ENCODE results near the gene MACROD2. TPM values are rescaled to one million over a fixed set of nuclear protein-coding genes. Genes with fewer than 3 reads are reported as not detected.

MACROD2 gene
- total RNA-seq, 5 donors from 2014 or later (not counting 1 experiment from before 2014, with no cell fraction given) = 0.23 to 1.3 (median 0.51) TPM; not detected in 2

DNA sequence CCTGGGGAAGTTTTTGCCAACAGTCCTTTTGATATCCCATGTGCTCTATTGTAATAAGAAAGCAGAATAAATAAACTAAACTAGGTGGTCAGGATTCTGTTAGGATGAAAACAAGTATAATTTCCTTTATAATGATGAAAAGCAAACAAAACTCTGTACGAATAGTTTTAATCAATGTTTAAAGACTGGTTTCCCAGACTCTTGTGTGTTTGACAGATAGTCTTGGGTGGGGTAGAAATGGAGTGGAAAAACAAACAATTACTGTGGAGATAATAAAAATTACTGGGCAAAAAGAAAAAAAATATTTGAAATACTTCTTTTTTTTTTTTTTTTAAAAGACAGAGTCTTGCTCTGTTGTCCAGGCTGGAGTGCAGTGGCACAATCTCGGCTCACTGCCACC lies 494.2 kb downstream of the MACROD2 start:
- H3K36me3 Mint-ChIP-seq = no peaks in the 10 kb centered on the region
- H3K4me1 ChIP-seq (ENCODE audit: control insufficient read depth in 1 of 2, extremely low read depth in 1 of 2, insufficient read depth in 2 of 2, low read length in 2 of 2) = no peaks in the 10 kb centered on the region
- no CpG with 5 or more reads among the region's 2 CpGs for WGBS (ENCODE audit: insufficient coverage)
- H3K27ac ChIP-seq (ENCODE audit: low read length) = no peak overlapping the region
- H3K36me3 ChIP-seq (ENCODE audit: control insufficient read depth in 2 of 2, extremely low read depth in 1 of 2, insufficient read depth in 1 of 2, low read length in 1 of 2) = no peaks in the 10 kb centered on the region
- no peaks in the 10 kb centered on the region for H3K27me3 ChIP-seq (replicated peaks in 1 of 2; ENCODE audit: control insufficient read depth in 2 of 2, extremely low read depth in 1 of 2, insufficient read depth in 2 of 2, low read length in 1 of 2)
- no peak overlapping the region for H3K27ac Mint-ChIP-seq
- no peaks in the 10 kb centered on the region for H3K4me1 Mint-ChIP-seq
- ChIA-PET POLR2A (no interaction called here), CTCF (no interaction called here)
- no peak for DNase-seq
- H3K27me3 Mint-ChIP-seq = no peaks in the 10 kb centered on the region
- ATAC-seq (replicated peaks in 1 of 4) = no peak
- no peak overlapping the region for H3K4me3 Mint-ChIP-seq
- no peaks in the 10 kb centered on the region for H3K9me3 ChIP-seq
- H3K4me3 ChIP-seq (ENCODE audit: control insufficient read depth in 1 of 2, extremely low read depth in 1 of 2, low read length in 1 of 2) = no peak overlapping the region
- H3K9me3 Mint-ChIP-seq = peaks cover 7 to 21% (median 9%) of the 10 kb centered on the region in 3 donors

DNA sequence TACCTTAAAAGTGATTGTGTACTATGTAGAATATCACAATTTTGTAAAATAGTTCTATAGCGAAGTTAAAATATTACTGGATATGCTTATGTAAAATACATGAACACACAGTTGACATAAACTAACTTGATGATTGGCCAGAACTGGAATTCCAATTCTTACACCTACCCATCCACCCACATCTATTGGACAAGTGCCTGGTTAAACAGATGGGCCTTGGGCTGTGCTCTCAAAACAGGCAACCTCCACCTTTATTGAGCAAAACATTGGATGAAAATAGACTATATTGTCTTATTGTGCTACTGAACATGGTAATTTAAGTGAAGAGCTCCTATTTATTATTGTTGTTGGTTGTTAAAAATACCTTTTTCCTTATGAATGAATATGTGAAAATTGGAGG lies 496.1 kb downstream of the MACROD2 start:
- Histone ChIP-seq H3K27me3 (replicated peaks in 1 of 2; ENCODE audit: control insufficient read depth in 2 of 2, extremely low read depth in 1 of 2, insufficient read depth in 2 of 2, low read length in 1 of 2) (no peaks in the 10 kb centered on the region), H3K4me1 (ENCODE audit: control insufficient read depth in 1 of 2, extremely low read depth in 1 of 2, insufficient read depth in 2 of 2, low read length in 2 of 2) (no peaks in the 10 kb centered on the region), H3K9me3 (no peaks in the 10 kb centered on the region), H3K36me3 (ENCODE audit: control insufficient read depth in 2 of 2, extremely low read depth in 1 of 2, insufficient read depth in 1 of 2, low read length in 1 of 2) (no peaks in the 10 kb centered on the region), H3K4me3 (ENCODE audit: control insufficient read depth in 1 of 2, extremely low read depth in 1 of 2, low read length in 1 of 2) (no peak overlapping the region), H3K27ac (ENCODE audit: low read length) (no peak overlapping the region)
- ChIA-PET CTCF (no interaction called here), POLR2A (no interaction called here)
- H3K36me3 Mint-ChIP-seq = no peaks in the 10 kb centered on the region
- no peak overlapping the region for H3K4me3 Mint-ChIP-seq
- H3K4me1 Mint-ChIP-seq = no peaks in the 10 kb centered on the region
- DNase-seq = no peak
- H3K27ac Mint-ChIP-seq = no peak overlapping the region
- no peaks in the 10 kb centered on the region for H3K27me3 Mint-ChIP-seq
- WGBS (ENCODE audit: insufficient coverage) = no CpG with 5 or more reads among the region's 1 CpG
- ATAC-seq (replicated peaks in 1 of 4) = no peak
- H3K9me3 Mint-ChIP-seq = peaks cover 0 to 14% (median 6%) of the 10 kb centered on the region in 3 donors

- Histone ChIP-seq H3K36me3 (ENCODE audit: control insufficient read depth in 2 of 2, extremely low read depth in 1 of 2, insufficient read depth in 1 of 2, low read length in 1 of 2) (no peaks in the 10 kb centered on the region), H3K9me3 (no peaks in the 10 kb centered on the region), H3K27me3 (replicated peaks in 1 of 2; ENCODE audit: control insufficient read depth in 2 of 2, extremely low read depth in 1 of 2, insufficient read depth in 2 of 2, low read length in 1 of 2) (no peaks in the 10 kb centered on the region), H3K4me1 (ENCODE audit: control insufficient read depth in 1 of 2, extremely low read depth in 1 of 2, insufficient read depth in 2 of 2, low read length in 2 of 2) (no peaks in the 10 kb centered on the region), H3K4me3 (ENCODE audit: control insufficient read depth in 1 of 2, extremely low read depth in 1 of 2, low read length in 1 of 2) (no peak overlapping the region), H3K27ac (ENCODE audit: low read length) (no peak overlapping the region)
- Mint-ChIP-seq H3K9me3 (peaks cover 0 to 17% (median 7%) of the 10 kb centered on the region in 3 donors), H3K4me3 (no peak overlapping the region), H3K27me3 (no peaks in the 10 kb centered on the region), H3K4me1 (no peaks in the 10 kb centered on the region), H3K27ac (no peak overlapping the region), H3K36me3 (no peaks in the 10 kb centered on the region)
- ATAC-seq (replicated peaks in 1 of 4) (no peak), DNase-seq (no peak)
- POLR2A ChIA-PET = no interaction called here
- CTCF ChIA-PET = no interaction called here
- no CpG with 5 or more reads among the region's 1 CpG for WGBS (ENCODE audit: insufficient coverage)
These were observed 498.1 kb downstream of the MACROD2 start for GRCh38 chr20:14493408-14493807.

DNA sequence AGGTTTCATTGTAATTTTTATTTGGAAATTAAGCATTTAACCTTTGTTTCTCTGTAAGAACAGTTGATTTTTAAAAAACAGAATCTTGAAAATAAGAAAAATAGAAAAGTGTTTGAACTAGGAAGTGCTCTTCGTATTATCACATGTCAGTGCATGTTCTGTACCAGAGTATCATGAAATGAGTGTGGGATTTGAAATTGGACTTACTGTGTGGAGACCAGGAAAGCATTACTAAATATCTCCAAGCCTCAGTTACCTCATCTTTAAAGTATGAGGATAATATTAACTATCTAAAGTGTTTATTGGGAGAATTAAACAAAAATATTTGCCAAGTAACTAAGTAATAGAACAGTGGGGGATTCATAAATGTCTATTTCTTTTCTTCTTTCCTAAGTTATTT lies 499.0 kb downstream of the MACROD2 start:
- H3K36me3 ChIP-seq (ENCODE audit: control insufficient read depth in 2 of 2, extremely low read depth in 1 of 2, insufficient read depth in 1 of 2, low read length in 1 of 2) = no peaks in the 10 kb centered on the region
- H3K9me3 ChIP-seq = no peaks in the 10 kb centered on the region
- ATAC-seq (replicated peaks in 1 of 4) (no peak), DNase-seq (no peak)
- Mint-ChIP-seq H3K4me3 (no peak overlapping the region), H3K9me3 (peaks cover 4 to 18% (median 4%) of the 10 kb centered on the region in 3 donors), H3K4me1 (no peaks in the 10 kb centered on the region), H3K36me3 (no peaks in the 10 kb centered on the region), H3K27ac (no peak overlapping the region), H3K27me3 (no peaks in the 10 kb centered on the region)
- ChIA-PET POLR2A (no interaction called here), CTCF (no interaction called here)
- H3K27ac ChIP-seq (ENCODE audit: low read length) = no peak overlapping the region
- WGBS (ENCODE audit: insufficient coverage) = 60% methylated on average over 1 of the region's 1 CpG
- H3K27me3 ChIP-seq (replicated peaks in 1 of 2; ENCODE audit: control insufficient read depth in 2 of 2, extremely low read depth in 1 of 2, insufficient read depth in 2 of 2, low read length in 1 of 2) = no peaks in the 10 kb centered on the region
- H3K4me1 ChIP-seq (ENCODE audit: control insufficient read depth in 1 of 2, extremely low read depth in 1 of 2, insufficient read depth in 2 of 2, low read length in 2 of 2) = no peaks in the 10 kb centered on the region
- no peak overlapping the region for H3K4me3 ChIP-seq (ENCODE audit: control insufficient read depth in 1 of 2, extremely low read depth in 1 of 2, low read length in 1 of 2)

- Mint-ChIP-seq H3K4me1 (no peaks in the 10 kb centered on the region), H3K27me3 (no peaks in the 10 kb centered on the region), H3K36me3 (no peaks in the 10 kb centered on the region), H3K27ac (no peak overlapping the region), H3K4me3 (no peak overlapping the region), H3K9me3 (peaks cover 4 to 22% (median 8%) of the 10 kb centered on the region in 3 donors)
- H3K27ac ChIP-seq (ENCODE audit: low read length) = no peak overlapping the region
- H3K36me3 ChIP-seq (ENCODE audit: control insufficient read depth in 2 of 2, extremely low read depth in 1 of 2, insufficient read depth in 1 of 2, low read length in 1 of 2) = no peaks in the 10 kb centered on the region
- no peaks in the 10 kb centered on the region for H3K9me3 ChIP-seq
- ChIA-PET POLR2A (no interaction called here), CTCF (no interaction called here)
- H3K4me3 ChIP-seq (ENCODE audit: control insufficient read depth in 1 of 2, extremely low read depth in 1 of 2, low read length in 1 of 2) = no peak overlapping the region
- no peaks in the 10 kb centered on the region for H3K4me1 ChIP-seq (ENCODE audit: control insufficient read depth in 1 of 2, extremely low read depth in 1 of 2, insufficient read depth in 2 of 2, low read length in 2 of 2)
- ATAC-seq (replicated peaks in 1 of 4) = no peak
- DNase-seq = no peak
- H3K27me3 ChIP-seq (replicated peaks in 1 of 2; ENCODE audit: control insufficient read depth in 2 of 2, extremely low read depth in 1 of 2, insufficient read depth in 2 of 2, low read length in 1 of 2) = no peaks in the 10 kb centered on the region
These were observed 499.8 kb downstream of the MACROD2 start for GRCh38 chr20:14495066-14495465.

DNA sequence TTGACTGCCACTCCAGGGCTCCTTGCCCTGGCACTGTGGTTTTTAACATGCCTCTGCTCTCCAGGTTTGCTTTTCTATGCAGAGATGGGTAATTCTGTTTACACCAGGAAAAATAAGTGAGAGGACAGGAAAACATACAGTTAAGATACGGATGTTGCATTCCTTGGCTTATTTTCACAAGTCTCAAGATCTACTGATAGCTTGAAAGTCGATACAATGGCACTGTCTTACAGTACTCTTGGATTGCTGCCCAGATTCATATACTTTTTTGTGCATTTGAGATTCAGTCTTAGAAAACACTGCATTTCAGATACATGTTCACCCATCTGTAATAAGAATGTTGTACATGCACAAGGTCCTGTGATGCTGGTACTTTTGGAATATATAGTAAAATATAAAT lies 501.7 kb downstream of the MACROD2 start:
- POLR2A ChIA-PET = no interaction called here
- DNase-seq (no peak), ATAC-seq (replicated peaks in 1 of 4) (no peak)

GRCh38 chr20:14498772-14499171 lies 503.5 kb downstream of the MACROD2 start:
- Histone ChIP-seq H3K4me3 (ENCODE audit: control insufficient read depth in 1 of 2, extremely low read depth in 1 of 2, low read length in 1 of 2) (no peak overlapping the region), H3K27me3 (replicated peaks in 1 of 2; ENCODE audit: control insufficient read depth in 2 of 2, extremely low read depth in 1 of 2, insufficient read depth in 2 of 2, low read length in 1 of 2) (no peaks in the 10 kb centered on the region), H3K36me3 (ENCODE audit: control insufficient read depth in 2 of 2, extremely low read depth in 1 of 2, insufficient read depth in 1 of 2, low read length in 1 of 2) (no peaks in the 10 kb centered on the region), H3K9me3 (no peaks in the 10 kb centered on the region), H3K27ac (ENCODE audit: low read length) (no peak overlapping the region), H3K4me1 (ENCODE audit: control insufficient read depth in 1 of 2, extremely low read depth in 1 of 2, insufficient read depth in 2 of 2, low read length in 2 of 2) (no peaks in the 10 kb centered on the region)
- ATAC-seq (replicated peaks in 1 of 4) (no peak), DNase-seq (no peak)
- Mint-ChIP-seq H3K36me3 (no peaks in the 10 kb centered on the region), H3K27me3 (no peaks in the 10 kb centered on the region), H3K4me1 (no peaks in the 10 kb centered on the region), H3K9me3 (peaks cover 4 to 22% (median 13%) of the 10 kb centered on the region in 3 donors), H3K27ac (no peak overlapping the region), H3K4me3 (no peak overlapping the region)
- 60% methylated on average over 1 of the region's 4 CpGs for WGBS (ENCODE audit: insufficient coverage)
- ChIA-PET POLR2A (no interaction called here), CTCF (no interaction called here)

More for the DNA sequence above, 501.7 kb downstream of the MACROD2 start:
- Mint-ChIP-seq H3K4me1 (no peaks in the 10 kb centered on the region), H3K4me3 (no peak overlapping the region), H3K9me3 (peaks cover 4 to 26% (median 13%) of the 10 kb centered on the region in 3 donors), H3K27ac (no peak overlapping the region), H3K27me3 (no peaks in the 10 kb centered on the region), H3K36me3 (no peaks in the 10 kb centered on the region)
- H3K4me1 ChIP-seq (ENCODE audit: control insufficient read depth in 1 of 2, extremely low read depth in 1 of 2, insufficient read depth in 2 of 2, low read length in 2 of 2) = no peaks in the 10 kb centered on the region
- H3K27ac ChIP-seq (ENCODE audit: low read length) = no peak overlapping the region
- 70% methylated on average over 2 of the region's 2 CpGs for WGBS (ENCODE audit: insufficient coverage)
- no peaks in the 10 kb centered on the region for H3K9me3 ChIP-seq
- CTCF ChIA-PET = no interaction called here
- H3K36me3 ChIP-seq (ENCODE audit: control insufficient read depth in 2 of 2, extremely low read depth in 1 of 2, insufficient read depth in 1 of 2, low read length in 1 of 2) = no peaks in the 10 kb centered on the region
- H3K27me3 ChIP-seq (replicated peaks in 1 of 2; ENCODE audit: control insufficient read depth in 2 of 2, extremely low read depth in 1 of 2, insufficient read depth in 2 of 2, low read length in 1 of 2) = no peaks in the 10 kb centered on the region
- no peak overlapping the region for H3K4me3 ChIP-seq (ENCODE audit: control insufficient read depth in 1 of 2, extremely low read depth in 1 of 2, low read length in 1 of 2)

Data from T-cell (primary cell).